ENCODE results near the gene DUSP3.

Gene DUSP3

DNA sequence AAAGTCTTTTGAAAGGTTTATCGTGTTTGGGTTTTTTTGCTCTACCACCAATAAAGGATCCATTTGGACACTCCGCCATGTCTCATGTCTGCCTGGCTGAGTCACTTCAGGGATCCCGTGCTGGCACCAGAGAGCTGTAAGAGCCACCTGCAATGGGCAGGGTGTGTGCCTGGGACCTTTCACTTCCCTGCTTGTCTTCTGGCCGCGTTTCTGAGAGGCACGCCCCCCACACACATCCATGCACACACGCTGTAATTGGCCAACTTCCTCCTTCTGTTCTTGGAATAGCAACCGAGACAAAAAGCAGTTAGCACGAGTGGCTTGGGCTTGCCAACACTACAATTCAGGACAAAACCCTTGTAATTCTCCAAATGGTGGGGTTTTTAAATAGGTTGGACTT, 10.4 kb downstream of the DUSP3 start:
- no peak for TF ChIP-seq YY1 (IDR thresholded peaks at IDR 0.05; ENCODE audit: low read depth)
- no peak for TF ChIP-seq ZBTB7A (IDR thresholded peaks at IDR 0.05; ENCODE audit: low read depth)
- TF ChIP-seq TEAD4 (IDR thresholded peaks at IDR 0.05), result no peak
- TF ChIP-seq, protein P1, sequence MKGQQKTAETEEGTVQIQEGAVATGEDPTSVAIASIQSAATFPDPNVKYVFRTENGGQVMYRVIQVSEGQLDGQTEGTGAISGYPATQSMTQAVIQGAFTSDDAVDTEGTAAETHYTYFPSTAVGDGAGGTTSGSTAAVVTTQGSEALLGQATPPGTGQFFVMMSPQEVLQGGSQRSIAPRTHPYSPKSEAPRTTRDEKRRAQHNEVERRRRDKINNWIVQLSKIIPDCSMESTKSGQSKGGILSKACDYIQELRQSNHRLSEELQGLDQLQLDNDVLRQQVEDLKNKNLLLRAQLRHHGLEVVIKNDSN (IDR thresholded peaks at IDR 0.05), result no peak
- TF ChIP-seq RAD21 (IDR thresholded peaks at IDR 0.05; ENCODE audit: low read depth), result no peak
- no peak for TF ChIP-seq EGR1 (IDR thresholded peaks at IDR 0.05)
- TF ChIP-seq, protein P2, sequence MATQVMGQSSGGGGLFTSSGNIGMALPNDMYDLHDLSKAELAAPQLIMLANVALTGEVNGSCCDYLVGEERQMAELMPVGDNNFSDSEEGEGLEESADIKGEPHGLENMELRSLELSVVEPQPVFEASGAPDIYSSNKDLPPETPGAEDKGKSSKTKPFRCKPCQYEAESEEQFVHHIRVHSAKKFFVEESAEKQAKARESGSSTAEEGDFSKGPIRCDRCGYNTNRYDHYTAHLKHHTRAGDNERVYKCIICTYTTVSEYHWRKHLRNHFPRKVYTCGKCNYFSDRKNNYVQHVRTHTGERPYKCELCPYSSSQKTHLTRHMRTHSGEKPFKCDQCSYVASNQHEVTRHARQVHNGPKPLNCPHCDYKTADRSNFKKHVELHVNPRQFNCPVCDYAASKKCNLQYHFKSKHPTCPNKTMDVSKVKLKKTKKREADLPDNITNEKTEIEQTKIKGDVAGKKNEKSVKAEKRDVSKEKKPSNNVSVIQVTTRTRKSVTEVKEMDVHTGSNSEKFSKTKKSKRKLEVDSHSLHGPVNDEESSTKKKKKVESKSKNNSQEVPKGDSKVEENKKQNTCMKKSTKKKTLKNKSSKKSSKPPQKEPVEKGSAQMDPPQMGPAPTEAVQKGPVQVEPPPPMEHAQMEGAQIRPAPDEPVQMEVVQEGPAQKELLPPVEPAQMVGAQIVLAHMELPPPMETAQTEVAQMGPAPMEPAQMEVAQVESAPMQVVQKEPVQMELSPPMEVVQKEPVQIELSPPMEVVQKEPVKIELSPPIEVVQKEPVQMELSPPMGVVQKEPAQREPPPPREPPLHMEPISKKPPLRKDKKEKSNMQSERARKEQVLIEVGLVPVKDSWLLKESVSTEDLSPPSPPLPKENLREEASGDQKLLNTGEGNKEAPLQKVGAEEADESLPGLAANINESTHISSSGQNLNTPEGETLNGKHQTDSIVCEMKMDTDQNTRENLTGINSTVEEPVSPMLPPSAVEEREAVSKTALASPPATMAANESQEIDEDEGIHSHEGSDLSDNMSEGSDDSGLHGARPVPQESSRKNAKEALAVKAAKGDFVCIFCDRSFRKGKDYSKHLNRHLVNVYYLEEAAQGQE (IDR thresholded peaks at IDR 0.05; ENCODE audit: low read depth), result no peak
- no peak for TF ChIP-seq CEBPB (IDR thresholded peaks at IDR 0.05)
- TF ChIP-seq, protein P3, sequence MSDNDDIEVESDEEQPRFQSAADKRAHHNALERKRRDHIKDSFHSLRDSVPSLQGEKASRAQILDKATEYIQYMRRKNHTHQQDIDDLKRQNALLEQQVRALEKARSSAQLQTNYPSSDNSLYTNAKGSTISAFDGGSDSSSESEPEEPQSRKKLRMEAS (IDR thresholded peaks at IDR 0.05), result no peak
- no peak for TF ChIP-seq TAF1 (IDR thresholded peaks at IDR 0.05; ENCODE audit: low read depth)
- TF ChIP-seq NFIC (IDR thresholded peaks at IDR 0.05), result no peak
- TF ChIP-seq FOXM1 (IDR thresholded peaks at IDR 0.05; ENCODE audit: borderline replicate concordance, low read depth), result no peak
- no peak for TF ChIP-seq TCF12 (IDR thresholded peaks at IDR 0.05; ENCODE audit: low read depth)

DNA sequence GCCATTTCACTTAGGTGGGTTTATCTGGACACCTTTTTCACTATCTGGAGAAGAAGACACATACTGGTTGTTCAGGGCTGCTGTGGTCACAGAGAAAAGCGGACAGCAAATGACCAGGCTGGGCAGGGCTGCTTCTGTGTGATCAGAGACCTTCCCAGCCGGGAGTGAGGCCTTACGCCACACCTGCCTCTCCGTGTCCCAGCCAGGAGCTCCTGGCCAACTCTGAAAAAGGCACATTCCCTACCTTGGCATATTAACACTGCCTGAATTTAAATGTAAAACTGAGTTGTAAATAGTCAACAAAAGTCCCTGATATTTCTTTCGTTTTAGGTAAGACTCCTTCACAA, 11.1 kb downstream of the DUSP3 start:
- TF ChIP-seq FOXM1 (IDR thresholded peaks at IDR 0.05; ENCODE audit: borderline replicate concordance, low read depth) (no peak), TCF12 (IDR thresholded peaks at IDR 0.05; ENCODE audit: low read depth) (no peak), CREB1 (IDR thresholded peaks at IDR 0.05; ENCODE audit: low read depth) (no peak), YY1 (IDR thresholded peaks at IDR 0.05; ENCODE audit: low read depth) (no peak), NFIC (IDR thresholded peaks at IDR 0.05) (no peak), EP300 (IDR thresholded peaks at IDR 0.05; ENCODE audit: borderline replicate concordance) (no peak), TAF1 (IDR thresholded peaks at IDR 0.05; ENCODE audit: low read depth) (no peak), CEBPB (IDR thresholded peaks at IDR 0.05) (no peak), TEAD4 (IDR thresholded peaks at IDR 0.05) (no peak), EGR1 (IDR thresholded peaks at IDR 0.05) (no peak), ZBTB7A (IDR thresholded peaks at IDR 0.05; ENCODE audit: low read depth) (no peak), RAD21 (IDR thresholded peaks at IDR 0.05; ENCODE audit: low read depth) (no peak)
- TF ChIP-seq, protein P2 (IDR thresholded peaks at IDR 0.05; ENCODE audit: low read depth), result no peak
- TF ChIP-seq, protein P3 (IDR thresholded peaks at IDR 0.05), result no peak
- TF ChIP-seq, protein P1 (IDR thresholded peaks at IDR 0.05), result no peak

DNA sequence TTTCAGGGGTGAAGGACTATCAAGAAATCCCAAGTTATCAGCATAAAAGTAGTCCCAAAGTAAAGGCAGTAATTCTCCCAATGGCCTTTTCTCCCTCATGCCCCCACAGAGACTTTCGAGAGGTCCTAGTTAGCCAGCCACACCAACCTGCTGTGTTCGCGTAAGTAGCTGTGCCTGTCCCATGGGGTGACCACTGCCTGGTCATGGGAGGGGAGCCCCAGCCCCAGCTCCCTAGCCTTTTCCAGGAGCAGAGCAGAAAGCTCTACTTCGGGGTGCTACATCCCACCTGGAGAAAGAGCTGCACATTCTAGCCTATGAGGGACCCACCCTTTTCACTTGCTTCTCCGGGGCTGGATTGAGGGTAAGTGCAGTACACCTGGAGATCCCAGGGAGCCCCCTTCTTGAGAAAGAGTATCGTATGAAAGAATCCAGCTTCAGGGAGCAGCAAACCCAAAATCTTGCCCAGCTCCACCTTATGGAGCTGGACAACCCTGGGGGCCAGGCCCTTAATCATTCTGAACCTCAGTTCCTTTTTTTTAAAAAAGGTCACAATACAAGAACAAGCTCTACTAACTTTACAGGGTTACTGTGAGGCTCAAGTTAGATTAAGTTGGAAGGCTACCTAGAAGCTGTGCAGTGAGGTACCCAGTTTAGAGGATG, 11.6 kb downstream of the DUSP3 start:
- TF ChIP-seq, protein P2 (IDR thresholded peaks at IDR 0.05; ENCODE audit: low read depth), result no peak
- no peak for TF ChIP-seq EGR1 (IDR thresholded peaks at IDR 0.05)
- TF ChIP-seq, protein P3 (IDR thresholded peaks at IDR 0.05), result no peak
- no peak for TF ChIP-seq TCF12 (IDR thresholded peaks at IDR 0.05; ENCODE audit: low read depth)
- no peak for TF ChIP-seq EP300 (IDR thresholded peaks at IDR 0.05; ENCODE audit: borderline replicate concordance)
- TF ChIP-seq NFIC (IDR thresholded peaks at IDR 0.05), result no peak
- TF ChIP-seq YY1 (IDR thresholded peaks at IDR 0.05; ENCODE audit: low read depth), result no peak
- TF ChIP-seq TEAD4 (IDR thresholded peaks at IDR 0.05), result no peak
- TF ChIP-seq, protein P1 (IDR thresholded peaks at IDR 0.05), result no peak
- TF ChIP-seq RAD21 (IDR thresholded peaks at IDR 0.05; ENCODE audit: low read depth), result no peak
- no peak for TF ChIP-seq CREB1 (IDR thresholded peaks at IDR 0.05; ENCODE audit: low read depth)
- TF ChIP-seq FOXM1 (IDR thresholded peaks at IDR 0.05; ENCODE audit: borderline replicate concordance, low read depth), result no peak
- TF ChIP-seq ZBTB7A (IDR thresholded peaks at IDR 0.05; ENCODE audit: low read depth), result no peak
- no peak for TF ChIP-seq CEBPB (IDR thresholded peaks at IDR 0.05)
- TF ChIP-seq TAF1 (IDR thresholded peaks at IDR 0.05; ENCODE audit: low read depth), result no peak
